ENCODE results near the gene DPF3. TPM values are rescaled to one million over a fixed set of nuclear protein-coding genes. Genes with fewer than 3 reads are reported as not detected.

DPF3 gene
- total RNA-seq, 1 experiment from 2014 or later, result 1.9 TPM

DNA sequence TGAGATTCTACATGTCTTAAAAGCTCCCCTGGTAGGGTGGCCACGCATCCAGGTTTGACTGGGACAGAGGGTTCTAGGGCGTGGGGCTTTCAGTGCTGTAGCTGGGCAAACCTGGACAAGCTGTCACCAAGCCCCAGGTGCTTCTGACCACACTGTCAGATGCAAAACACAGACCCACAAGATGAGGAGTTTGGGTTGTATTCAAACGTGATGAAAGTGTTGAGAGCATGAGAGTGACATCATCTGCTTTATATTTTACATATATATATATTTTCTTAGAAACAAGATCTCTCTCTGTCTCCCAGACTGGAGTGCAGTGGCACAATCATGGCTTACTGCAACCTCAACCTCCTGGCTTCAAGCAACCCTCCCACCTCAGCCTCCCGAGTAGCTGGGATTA, 210.1 kb downstream of the DPF3 start:
- H3K27ac Mint-ChIP-seq (ENCODE audit: low read depth, unreplicated experiment), result no peak overlapping the region
- DNase-seq (ENCODE audit: unreplicated experiment), result no peak
- H3K27me3 Mint-ChIP-seq (ENCODE audit: insufficient read depth, unreplicated experiment), result no peaks in the 10 kb centered on the region
- H3K4me1 Mint-ChIP-seq (ENCODE audit: insufficient read depth, unreplicated experiment), result no peaks in the 10 kb centered on the region
- intact Hi-C loops (cut with micrococcal nuclease), result no loop called here
- H3K36me3 Mint-ChIP-seq (ENCODE audit: insufficient read depth, unreplicated experiment), result no peaks in the 10 kb centered on the region
- ChIA-PET POLR2A (no interaction called here), CTCF (interaction anchor here (0.6 kb wide), 1 partner anchor 154 kb away, joined by 3 read pairs; no protein-coding TSS in a partner anchor)
- no peaks in the 10 kb centered on the region for H3K9me3 Mint-ChIP-seq (ENCODE audit: unreplicated experiment)
- no TSS peak for BruUV-seq (replicated peaks)
- H3K4me3 Mint-ChIP-seq (ENCODE audit: unreplicated experiment), result no peak overlapping the region
- TF ChIP-seq, protein P1, sequence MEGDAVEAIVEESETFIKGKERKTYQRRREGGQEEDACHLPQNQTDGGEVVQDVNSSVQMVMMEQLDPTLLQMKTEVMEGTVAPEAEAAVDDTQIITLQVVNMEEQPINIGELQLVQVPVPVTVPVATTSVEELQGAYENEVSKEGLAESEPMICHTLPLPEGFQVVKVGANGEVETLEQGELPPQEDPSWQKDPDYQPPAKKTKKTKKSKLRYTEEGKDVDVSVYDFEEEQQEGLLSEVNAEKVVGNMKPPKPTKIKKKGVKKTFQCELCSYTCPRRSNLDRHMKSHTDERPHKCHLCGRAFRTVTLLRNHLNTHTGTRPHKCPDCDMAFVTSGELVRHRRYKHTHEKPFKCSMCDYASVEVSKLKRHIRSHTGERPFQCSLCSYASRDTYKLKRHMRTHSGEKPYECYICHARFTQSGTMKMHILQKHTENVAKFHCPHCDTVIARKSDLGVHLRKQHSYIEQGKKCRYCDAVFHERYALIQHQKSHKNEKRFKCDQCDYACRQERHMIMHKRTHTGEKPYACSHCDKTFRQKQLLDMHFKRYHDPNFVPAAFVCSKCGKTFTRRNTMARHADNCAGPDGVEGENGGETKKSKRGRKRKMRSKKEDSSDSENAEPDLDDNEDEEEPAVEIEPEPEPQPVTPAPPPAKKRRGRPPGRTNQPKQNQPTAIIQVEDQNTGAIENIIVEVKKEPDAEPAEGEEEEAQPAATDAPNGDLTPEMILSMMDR (IDR thresholded peaks at IDR 0.05; ENCODE audit: unreplicated experiment), result no peak

DNA sequence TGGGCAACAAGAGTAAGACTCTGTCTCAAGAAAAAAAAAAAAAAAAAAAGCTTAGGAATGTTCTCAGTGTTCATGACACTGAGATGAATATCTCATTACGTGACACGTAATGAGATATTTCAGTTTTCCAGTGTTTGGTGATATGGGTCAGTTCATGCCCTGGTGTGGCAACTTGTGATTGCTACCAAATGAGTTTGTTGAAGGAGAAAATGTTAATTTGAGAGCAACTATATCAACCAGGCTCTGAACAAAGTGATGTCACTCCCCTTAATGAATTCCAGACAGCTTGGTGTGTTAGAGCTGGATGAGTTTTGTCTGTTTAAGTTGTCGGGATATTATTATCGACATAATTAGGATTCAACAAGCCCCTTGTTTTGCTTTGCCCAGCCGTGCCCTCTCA, 211.7 kb downstream of the DPF3 start:
- Mint-ChIP-seq H3K36me3 (ENCODE audit: insufficient read depth, unreplicated experiment) (no peaks in the 10 kb centered on the region), H3K4me1 (ENCODE audit: insufficient read depth, unreplicated experiment) (no peaks in the 10 kb centered on the region), H3K27me3 (ENCODE audit: insufficient read depth, unreplicated experiment) (no peaks in the 10 kb centered on the region), H3K9me3 (ENCODE audit: unreplicated experiment) (no peaks in the 10 kb centered on the region), H3K27ac (ENCODE audit: low read depth, unreplicated experiment) (no peak overlapping the region), H3K4me3 (ENCODE audit: unreplicated experiment) (no peak overlapping the region)
- ChIA-PET CTCF (interaction anchor here (0.7 kb wide), 1 partner anchor 82 kb away, joined by 3 read pairs; no protein-coding TSS in a partner anchor), POLR2A (no interaction called here)
- intact Hi-C loops (cut with micrococcal nuclease), result no loop called here
- no peak for DNase-seq (ENCODE audit: unreplicated experiment)
- TF ChIP-seq, protein P1 (IDR thresholded peaks at IDR 0.05; ENCODE audit: unreplicated experiment), result no peak
- no TSS peak for BruUV-seq (replicated peaks)

DNA sequence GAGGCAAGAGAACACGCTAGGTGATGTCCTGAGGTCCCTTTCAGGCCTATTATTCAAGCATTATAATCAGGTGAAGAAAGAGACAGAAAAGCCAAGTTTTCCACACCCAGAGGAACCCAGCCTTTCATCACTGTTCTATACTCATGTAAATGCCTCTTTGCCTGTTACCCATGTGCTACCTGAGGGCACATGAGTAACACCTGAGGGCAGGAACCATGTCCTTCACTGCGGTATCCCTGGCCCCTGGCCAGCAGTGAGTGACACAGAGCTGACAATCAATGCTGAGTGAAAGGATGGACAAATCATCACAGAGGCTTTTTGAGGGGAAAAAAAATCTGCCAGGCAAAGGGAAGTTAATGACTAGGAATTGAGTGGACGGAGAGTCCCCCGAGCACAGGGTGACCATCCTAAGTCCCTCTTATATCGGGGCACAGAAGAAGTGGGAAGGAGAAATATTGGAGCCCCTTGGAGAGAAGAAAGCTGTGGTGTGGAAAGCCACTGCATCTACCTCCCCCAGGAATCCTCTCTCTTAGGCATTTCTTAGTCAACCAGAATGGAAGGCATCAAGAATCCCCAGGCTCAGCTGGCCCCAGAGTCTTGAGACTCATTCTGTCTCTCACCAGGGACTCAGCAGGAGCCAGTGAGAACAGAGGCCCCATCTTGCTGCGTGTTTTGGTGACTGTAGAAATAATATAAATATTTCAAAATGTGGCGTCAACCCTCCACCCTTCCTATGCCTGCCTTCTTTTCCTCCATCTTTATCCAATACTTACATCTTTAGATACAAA, 212.9 kb downstream of the DPF3 start:
- no peak overlapping the region for H3K27ac Mint-ChIP-seq (ENCODE audit: low read depth, unreplicated experiment)
- H3K4me1 Mint-ChIP-seq (ENCODE audit: insufficient read depth, unreplicated experiment), result no peaks in the 10 kb centered on the region
- CTCF ChIA-PET, result interaction anchor here (0.6 kb wide), 1 partner anchor 9 kb away, joined by 3 read pairs; no protein-coding TSS in a partner anchor

DNA sequence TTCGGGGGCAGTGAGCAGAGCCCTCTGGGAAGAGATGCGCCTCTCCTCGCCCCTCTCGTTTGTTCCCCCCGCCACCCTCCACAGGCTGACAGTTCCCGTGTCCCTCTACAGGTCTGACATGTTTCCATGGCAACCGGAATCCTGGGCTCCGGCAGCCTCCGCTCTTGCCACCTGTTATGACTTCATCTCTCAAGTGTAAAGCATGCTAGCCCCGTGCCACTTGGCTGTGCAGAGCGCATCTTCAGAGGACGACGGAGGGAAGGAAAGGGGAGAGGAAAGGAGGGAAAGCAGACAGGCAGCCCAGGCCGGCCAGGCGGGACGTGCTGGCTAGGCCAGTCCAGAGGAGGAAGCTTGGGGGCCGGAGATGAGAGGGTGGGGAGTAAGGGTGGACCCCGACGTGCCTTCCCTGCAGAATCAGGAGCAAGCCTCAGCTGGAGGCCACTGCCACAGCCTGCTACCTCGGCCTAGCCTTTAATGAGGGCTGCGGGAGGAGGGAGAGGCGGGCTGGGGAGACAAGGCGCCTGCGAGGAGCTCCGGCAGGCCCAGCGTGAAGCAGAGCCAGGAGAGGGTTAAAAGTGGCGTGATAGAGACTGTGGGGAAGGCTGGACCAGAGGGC, 214.3 kb downstream of the DPF3 start:
- ChIA-PET CTCF (no interaction called here), POLR2A (no interaction called here)
- TF ChIP-seq, protein P1 (IDR thresholded peaks at IDR 0.05; ENCODE audit: unreplicated experiment), result no peak
- no peaks in the 10 kb centered on the region for H3K36me3 Mint-ChIP-seq (ENCODE audit: insufficient read depth, unreplicated experiment)
- H3K9me3 Mint-ChIP-seq (ENCODE audit: unreplicated experiment), result no peaks in the 10 kb centered on the region
- H3K27ac Mint-ChIP-seq (ENCODE audit: low read depth, unreplicated experiment), result no peak overlapping the region
- no peaks in the 10 kb centered on the region for H3K4me1 Mint-ChIP-seq (ENCODE audit: insufficient read depth, unreplicated experiment)
- intact Hi-C loops (cut with micrococcal nuclease), result no loop called here
- H3K27me3 Mint-ChIP-seq (ENCODE audit: insufficient read depth, unreplicated experiment), result no peaks in the 10 kb centered on the region
- DNase-seq (ENCODE audit: unreplicated experiment), result no peak
- H3K4me3 Mint-ChIP-seq (ENCODE audit: unreplicated experiment), result no peak overlapping the region
- BruUV-seq (replicated peaks), result no TSS peak

More for the DNA sequence above, 212.9 kb downstream of the DPF3 start:
- Mint-ChIP-seq H3K4me3 (ENCODE audit: unreplicated experiment) (no peak overlapping the region), H3K9me3 (ENCODE audit: unreplicated experiment) (no peaks in the 10 kb centered on the region), H3K36me3 (ENCODE audit: insufficient read depth, unreplicated experiment) (no peaks in the 10 kb centered on the region), H3K27me3 (ENCODE audit: insufficient read depth, unreplicated experiment) (no peaks in the 10 kb centered on the region)
- intact Hi-C loops (cut with micrococcal nuclease), result no loop called here
- POLR2A ChIA-PET, result no interaction called here
- no TSS peak for BruUV-seq (replicated peaks)
- TF ChIP-seq, protein P1 (IDR thresholded peaks at IDR 0.05; ENCODE audit: unreplicated experiment), result no peak
- DNase-seq (ENCODE audit: unreplicated experiment), result no peak
